GM19372 (cell line): ENCODE measurements around the gene POLD3.
"Not testable (repeated sequence)": the region's sequence is repeated elsewhere in the genome, so short reads cannot be mapped to it uniquely, and the experiment has no call there.

Experiments used
- ATAC-seq: cut with Tn5 transposase; IDR thresholded peaks from one replicate; pipeline ENCODE4 v1.9.1; 2021; ENCODE audit warnings: mild to moderate bottlenecking, low read depth, moderate library complexity; ENCODE audit not compliant: unreplicated experiment

POLD3 gene

DNA sequence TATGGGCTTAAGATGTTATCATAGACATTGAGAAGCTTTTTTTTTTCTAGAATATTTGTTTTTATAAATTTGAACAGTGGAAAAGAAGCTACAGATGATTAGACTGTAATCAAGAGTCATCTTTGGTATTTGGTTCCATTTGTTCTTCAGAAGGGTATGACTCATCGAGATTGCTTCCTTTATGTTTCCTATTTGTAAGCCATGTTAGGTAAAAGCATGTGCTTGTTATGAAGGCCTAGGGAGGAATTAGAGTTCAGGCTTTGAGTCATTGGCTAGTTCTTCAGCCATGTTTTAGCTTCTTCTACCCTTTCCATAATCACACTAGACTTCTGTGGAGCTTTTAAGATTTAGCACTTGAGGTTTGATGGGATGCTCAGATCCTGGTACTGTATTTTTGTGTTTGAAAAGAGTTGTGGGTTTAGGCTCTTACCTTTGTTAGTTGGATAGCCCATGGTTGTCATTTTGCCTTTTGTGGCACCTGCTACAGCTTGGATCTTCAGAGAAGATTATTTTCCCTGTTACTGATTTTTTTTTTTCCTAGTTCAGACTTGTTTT, 44.3 kb downstream of the POLD3 start:
- no peak for ATAC-seq

DNA sequence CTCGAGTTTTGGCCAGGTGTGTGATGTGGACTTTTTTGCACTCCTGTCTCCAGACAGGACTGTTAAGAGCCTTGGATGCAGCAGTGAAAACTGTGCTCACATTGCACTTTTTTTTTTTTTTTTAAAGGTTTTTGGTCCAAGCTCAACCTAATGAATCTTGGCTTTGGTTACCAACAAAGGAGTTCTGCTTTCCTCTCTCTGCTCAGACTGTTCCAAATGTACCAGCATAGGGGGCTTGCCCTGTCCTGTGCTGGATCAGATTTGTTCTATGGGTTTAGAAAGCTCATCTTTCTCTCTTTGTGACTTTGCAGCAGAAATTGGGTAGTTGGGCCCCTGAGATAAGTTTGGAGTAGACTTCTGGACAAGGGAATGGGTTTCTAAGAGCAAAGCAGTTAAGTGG, 45.3 kb downstream of the POLD3 start:
- no peak for ATAC-seq

DNA sequence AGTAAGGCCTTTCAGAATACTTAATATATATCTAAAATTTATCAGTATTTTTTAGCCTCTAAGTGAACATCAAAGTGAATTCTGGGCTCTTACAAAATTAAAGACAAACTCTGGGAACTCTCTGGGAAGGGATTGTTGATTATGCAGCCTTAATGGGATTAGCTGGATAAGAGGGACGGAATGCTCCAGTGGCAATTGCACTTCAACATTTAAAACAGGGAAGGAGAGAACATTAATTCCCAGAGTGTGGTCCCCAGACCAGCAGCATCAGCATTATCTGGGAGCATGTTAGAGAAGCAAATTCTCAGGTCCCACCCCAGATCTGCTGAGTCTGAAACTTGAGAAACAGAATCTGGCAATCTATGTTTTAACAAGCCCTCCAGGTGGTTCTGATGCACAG, 46.5 kb downstream of the POLD3 start:
- no peak for ATAC-seq

DNA sequence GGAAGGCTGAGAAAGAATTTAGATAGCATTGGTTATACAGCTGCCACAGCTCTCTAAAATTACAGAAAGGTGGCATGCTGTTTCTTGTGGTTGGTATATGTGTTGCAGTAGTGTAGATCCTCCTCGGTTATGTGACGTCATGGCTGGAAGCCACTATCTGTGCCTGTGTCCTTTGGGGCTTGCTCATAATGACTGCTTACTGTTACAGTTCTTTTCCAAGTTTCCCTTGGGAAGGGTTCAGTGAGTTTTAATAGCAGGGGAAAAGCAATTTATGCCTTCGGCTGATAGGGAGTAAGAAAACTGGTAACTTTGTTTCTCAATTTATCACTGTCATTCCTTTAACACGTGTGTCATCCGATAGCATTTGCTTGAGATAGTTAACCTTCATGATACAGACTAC, 47.2 kb downstream of the POLD3 start:
- no peak for ATAC-seq

DNA sequence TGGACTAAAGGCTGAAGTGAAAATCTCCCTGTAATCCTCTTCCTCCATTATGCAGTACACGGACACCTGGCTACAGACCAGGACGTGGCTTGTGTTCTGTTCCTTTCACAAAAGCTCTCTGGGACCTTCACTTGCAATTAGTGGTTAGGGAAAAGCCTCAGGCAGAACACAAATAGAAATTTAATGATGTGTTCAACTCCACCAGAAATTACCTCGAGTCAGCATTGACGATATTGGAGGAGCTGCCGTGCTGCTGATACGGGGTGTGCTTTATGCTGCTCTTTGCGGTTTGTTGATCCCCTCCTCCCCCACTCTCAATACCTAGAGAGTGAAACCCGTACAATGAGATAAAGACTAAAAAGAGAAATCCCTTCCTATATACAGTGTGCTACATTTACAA, 48.9 kb downstream of the POLD3 start:
- ATAC-seq = no peak

DNA sequence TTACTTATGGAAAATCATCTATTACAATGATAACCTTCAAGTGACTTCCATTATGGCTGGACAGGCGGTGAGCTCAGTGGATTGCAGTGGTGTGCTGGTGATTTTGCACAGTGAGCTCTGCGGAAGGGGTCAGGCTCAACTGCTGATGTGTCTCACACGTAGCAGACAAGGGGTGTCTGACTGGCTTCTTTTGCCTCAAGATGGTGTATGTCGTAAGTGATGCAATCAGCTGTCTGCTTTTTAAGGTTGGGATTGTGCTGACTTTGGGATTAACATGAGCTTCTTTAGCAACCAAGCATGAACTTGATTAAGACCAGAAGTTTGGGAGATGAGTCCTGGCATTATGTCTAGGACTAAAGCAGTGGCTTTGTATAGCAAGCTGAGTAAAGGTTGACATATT, 49.5 kb downstream of the POLD3 start:
- no peak for ATAC-seq

DNA sequence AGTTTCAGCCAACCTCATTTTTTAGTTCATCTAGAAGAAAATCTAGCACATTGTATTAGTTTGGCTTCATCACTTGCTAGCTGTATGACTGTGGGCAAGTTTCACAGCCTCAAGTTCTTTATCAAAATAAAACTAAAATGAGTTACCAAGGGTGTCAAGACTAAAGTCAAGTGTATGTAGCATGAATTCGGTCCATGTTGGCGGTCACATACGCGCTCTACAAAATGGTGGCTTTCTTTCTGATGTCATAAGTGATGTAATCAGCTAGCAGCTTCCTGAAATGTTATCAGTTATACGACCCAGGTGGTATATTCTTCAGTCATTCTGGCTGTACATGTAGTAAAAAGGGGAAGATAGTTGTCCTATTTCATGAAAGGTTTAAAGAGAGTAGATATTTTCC, 50.5 kb downstream of the POLD3 start:
- no peak for ATAC-seq

DNA sequence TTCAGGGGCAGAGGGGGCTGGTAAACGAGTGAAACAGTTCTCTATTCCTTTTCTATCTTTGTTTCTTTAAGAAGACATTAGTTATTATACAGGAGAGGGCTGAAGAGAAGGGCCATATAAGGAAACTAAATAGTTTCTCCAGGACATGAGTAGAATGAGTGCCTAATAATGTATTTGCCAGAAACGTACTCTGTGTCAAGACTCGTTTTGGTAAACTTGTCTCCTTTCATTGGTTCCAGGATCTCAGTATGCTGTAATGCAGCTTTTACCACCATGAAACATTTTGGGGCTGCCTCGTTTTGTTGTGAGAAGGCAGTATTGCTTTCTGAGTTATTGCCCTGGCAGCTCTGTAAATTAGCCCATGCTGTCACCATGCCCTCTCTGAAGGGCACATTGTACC, 51.7 kb downstream of the POLD3 start:
- no peak for ATAC-seq

DNA sequence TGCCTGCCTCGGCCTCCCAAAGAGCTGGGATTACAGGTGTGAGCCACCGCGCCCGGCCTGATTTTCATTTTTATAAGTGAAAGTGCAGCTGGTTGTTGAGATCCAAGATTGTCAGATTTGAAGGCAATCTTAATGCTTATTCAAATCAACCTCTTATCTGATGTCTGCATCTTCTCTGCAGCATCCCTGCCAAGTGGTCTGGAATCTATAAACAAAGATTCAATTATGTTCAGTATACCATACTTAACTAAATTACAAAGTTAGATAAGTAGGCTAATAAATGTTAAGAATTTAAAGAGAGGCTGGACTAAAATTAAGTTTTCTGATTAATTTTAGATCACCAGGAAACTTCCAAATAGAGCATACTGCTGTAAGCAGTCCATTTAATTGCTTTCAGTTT, 53.8 kb downstream of the POLD3 start:
- ATAC-seq = no peak

DNA sequence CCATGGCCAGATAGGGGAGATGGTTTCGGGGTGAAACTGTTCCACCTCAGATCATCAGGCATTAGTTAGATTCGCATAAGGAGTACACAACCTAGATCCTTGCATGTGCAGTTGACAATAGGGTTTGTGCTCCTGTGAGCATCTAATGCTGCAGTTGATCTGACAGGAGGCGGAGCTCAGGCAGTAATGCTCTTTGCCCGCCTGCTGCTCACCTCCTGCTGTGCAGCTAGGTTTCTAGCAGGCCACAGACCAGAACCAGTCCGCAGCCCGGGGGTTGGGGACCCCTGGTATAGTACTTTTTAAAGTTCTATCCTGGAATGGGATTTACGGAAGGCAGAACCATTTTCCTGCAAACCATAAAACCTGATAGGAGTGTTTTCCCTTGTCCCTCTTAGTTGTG, 54.6 kb downstream of the POLD3 start:
- no peak for ATAC-seq

DNA sequence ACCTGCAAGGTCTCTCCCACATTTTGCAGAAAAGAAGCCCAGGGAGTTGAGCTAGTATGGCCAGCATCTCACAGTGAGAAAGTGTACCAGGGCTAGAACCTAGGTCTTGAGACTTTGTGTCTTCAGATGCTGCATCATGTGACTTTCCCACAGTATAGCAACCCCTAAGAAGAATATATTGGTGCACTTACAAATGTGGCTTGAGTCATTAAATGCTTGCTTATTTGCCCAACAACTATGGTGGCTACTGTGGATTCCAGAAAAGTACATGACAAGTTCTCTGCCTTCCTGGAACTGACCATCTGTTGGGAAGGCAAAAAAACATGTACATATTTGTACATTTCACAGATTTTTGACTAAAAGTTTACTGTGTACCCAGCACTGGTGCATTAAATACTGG, 55.0 kb downstream of the POLD3 start:
- ATAC-seq = no peak

DNA sequence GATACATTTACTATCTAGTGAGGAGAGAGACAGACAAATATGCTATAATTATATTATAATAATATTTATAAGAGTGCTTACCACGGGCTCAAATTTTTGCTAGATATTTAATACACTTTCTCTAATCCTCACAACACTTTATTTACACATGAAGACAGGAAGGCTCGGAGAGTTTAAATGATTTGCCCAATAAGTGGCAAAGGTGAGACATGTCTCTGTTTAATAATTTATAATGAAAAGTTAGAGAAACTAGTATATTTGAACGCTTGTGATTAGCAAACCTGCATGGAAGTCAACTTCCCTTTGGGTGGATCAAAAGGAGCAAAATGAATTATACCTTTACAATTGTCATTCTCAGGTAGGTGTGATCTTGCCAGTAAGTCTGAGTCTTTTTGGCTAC, 55.4 kb downstream of the POLD3 start:
- no peak for ATAC-seq

DNA sequence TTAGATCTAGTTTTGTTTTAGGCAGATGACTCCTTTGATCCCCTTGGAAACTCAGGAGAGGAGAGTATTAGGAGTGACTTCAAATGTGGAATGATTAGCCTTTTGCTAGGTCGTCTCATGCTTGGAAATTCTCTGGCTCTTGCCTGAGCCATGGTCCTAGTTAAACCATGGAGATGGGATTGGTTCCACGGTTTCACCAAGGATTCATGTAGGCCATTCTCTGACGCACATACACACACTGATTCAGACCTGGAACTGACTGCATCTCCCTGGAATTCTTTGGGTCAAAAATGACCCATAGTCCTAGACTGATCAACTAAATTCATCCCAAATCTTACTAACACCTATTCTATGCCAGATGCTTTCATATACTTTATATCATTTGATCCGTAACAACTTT, 56.5 kb downstream of the POLD3 start:
- no peak for ATAC-seq

DNA sequence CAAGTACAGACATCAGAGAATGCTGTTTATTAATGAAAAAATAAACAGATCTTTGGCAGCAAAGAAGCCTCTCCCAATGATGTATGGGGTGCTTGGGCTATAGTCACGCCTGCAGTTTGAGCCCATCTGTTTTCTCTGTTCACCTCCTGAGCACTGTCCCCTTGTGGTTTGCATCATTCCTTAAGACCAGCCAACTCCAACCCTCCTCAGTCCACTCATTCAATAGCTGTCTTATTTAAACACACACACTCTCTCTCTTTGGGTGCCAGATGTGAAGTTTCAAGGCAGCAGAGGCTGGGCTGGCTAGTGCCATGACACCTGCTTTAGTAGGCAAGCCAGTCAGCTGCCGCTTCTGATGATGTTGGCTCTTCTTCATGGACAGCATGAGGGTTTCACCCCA, 58.1 kb downstream of the POLD3 start:
- ATAC-seq = no peak

DNA sequence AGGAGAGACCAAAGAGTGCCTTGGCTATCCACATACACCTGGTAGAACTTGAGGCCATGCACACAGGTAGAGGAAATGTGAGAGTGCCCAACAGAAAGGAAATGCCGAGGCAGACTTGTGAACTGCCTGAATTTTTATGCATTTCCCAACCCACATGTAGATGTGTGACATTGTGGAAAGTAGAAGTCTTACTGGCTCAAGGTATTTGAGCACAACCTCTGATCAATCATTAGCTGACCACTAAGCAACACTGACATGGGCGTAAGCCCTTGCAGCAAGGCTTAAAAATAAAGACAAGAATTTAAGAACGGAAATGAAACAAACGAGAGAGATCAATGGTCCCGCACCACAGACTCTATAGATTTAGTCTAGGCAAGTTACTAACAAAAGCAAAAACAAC, 62.6 kb downstream of the POLD3 start:
- ATAC-seq = no peak

DNA sequence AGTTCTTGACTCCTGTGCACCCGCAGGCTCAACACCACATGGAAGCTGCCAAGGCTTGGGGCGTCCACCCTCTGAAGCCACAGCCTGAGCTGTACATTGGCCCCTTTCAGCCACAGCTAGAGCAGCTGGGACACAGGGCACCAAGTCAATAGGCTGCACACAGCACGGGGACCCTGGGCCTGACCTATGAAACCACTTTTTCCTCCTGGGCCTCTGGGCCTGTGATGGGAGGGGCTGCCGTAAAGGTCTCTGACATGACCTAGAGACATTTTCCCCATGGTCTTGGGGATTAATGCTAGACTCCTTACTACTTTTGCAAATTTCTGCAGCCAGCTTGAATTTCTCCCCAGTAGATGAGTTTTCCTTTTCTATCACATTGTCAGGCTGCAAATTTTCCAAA, 66.7 kb downstream of the POLD3 start:
- not testable (repeated sequence) for ATAC-seq

DNA sequence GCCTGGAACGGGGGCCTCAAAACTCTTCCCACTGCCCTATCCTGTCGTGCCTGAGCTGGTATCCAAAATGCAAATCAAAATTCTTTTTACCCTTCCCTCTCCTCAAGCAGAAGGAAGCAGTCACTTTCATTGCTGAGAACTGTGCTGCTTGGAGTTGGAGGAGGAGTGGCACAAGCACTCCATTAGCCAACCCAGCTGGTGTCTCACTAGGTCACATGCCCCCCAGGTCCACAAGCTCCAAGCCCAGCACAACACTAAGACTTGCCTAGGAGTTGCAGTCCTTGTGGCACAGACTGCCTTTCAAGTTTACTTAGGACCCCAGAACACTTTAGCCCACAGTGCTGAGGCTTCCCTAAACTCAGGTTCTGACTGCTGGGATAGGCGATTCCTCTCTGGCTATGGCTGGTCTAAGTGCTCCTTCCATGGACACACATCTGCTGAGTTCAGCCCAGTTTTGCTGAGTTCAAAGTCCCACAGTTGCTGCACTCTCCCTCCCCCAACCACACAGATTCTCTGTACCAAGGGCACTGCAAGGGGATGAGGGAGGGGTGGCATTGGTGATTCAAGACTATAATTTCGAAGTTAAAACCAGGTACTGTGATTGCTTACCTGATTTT, 70.2 kb downstream of the POLD3 start:
- no peak for ATAC-seq

DNA sequence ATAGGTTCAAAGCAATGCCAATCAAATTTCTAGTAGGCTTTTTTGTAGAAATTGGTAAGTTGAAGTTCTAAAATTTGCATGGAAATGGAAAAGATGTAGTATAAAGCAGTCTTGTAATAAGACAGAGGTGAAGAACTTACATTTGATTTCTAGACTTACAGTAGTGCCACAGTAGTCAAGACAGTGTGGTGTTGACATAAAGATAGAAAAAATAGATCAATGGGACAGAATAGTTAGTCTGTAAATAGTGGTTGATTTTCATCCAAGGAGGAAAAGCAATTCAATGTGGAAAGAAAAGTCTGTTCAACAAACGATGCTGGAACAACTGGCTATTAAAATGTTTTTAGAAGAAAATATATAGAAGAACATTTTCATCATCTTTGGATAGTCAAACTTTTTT, 70.9 kb downstream of the POLD3 start:
- ATAC-seq = no peak

DNA sequence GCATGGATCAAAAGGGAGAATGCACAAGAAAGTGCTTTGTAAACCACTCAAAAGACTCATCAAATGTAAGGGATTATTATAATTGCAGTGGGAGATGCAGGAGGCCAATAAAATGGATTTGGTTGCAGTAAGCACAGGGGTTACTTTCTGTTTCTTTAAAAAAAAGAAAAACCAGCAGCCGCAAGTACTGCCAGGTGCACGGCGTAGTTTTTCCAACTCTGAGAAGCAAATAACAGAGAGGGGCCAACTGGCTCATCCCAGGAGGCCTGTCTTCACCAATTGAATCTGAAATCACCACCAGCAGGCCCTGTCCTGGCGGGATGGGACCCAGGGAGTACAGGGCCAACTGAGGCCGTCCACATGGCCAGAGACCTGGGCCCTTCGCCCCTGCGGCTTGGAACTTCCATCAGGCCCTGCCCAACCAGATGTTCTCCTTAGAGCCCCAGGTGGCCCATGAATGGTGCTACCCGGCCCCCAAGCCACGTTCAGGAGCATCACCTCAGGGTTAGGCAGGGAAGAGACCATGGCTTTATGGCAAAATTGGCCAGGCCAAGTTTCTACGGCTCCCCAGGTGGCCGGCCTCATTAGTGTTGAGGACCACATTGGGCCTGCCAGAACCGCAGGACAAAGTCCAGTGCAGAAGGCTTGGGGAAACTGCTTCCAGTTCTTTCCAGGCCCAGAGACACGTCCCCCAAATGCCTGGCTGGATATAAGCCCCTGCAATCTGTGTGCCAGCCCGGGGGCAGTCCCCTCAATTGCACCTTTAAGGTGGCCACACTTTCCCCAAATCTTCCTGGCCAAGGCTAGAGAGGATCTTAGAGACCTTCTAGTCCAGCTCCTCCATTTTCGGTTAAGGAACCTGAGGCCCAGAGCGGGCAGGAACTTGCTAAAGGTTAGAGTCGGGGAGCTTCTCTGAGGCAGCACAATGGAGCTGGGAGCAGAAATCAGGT, 77.1 kb downstream of the POLD3 start:
- ATAC-seq = no peak

DNA sequence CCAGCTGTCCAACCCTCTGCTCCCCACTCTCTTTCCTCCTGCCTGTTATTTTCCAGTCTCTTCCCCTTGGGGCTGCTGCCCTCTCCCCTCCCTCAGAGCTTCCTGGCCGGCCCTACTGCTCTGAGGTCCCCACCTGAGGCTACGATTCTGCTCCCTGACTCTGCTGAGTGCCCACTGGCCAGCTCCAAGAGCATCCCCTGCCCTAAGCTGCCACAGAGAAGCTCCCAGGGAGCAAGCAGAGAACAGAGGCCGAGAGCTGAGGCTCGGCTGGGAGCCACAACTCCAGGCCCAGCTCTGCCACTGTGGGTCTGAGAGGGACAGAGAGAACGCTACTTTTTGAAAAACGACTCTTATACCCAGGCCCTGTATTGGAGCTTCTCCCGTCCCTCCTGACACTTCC, 77.8 kb downstream of the POLD3 start:
- no peak for ATAC-seq

DNA sequence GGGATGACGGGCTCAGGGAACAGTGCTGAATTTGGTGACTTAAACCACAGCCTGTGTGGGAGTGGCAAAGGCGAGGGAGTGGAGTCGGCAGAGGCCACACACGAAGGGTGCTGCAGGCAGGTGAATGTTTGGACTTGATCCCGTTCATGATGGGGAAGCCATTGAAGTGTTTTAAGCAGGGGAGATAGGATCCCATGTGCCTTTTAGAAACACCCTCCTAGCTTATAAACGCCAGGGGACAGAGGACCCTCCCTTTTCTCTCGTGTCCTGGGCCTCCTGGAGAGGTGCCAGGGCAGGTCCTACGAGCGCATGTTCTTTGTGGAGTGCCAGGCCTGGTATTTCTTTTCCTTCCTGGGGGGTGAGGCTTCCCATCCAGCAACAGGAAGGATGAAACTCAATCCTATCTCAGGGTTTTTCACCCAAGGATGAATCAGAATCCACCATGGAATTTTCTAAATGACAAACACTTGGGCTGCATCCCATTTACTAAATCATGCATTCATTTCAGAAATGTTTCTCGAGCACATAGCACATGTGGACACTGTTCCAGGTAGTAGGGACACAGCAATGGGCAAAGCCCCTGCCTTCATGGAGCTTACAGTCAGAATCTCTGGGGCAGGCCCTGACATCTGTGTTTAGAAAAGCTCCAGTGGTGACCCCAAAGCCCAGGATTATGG, 79.3 kb downstream of the POLD3 start:
- no peak for ATAC-seq
